HG03469 (cell line): ENCODE data around the gene KAT6B.
"Not testable (repeated sequence)": the region's sequence is repeated elsewhere in the genome, so short reads cannot be mapped to it uniquely, and the experiment has no call there.

Source experiments
- ATAC-seq: cut with Tn5 transposase; IDR thresholded peaks from one replicate; pipeline ENCODE4 v1.9.1; 2021; ENCODE audit warnings: mild to moderate bottlenecking, moderate library complexity, moderate number of reproducible peaks; ENCODE audit not compliant: unreplicated experiment

KAT6B gene

GRCh38 chr10:75032119-75032518, 205.7 kb downstream of the KAT6B start:
- no peak for ATAC-seq

- ATAC-seq = no peak
These were observed 206.4 kb downstream of the KAT6B start for GRCh38 chr10:75032813-75033212.

- ATAC-seq = no peak
These were observed 207.2 kb downstream of the KAT6B start for GRCh38 chr10:75033399-75034130.

- ATAC-seq = no peak
These were observed 207.7 kb downstream of the KAT6B start for GRCh38 chr10:75034131-75034512.

- ATAC-seq = no peak
These were observed 208.4 kb downstream of the KAT6B start for GRCh38 chr10:75034714-75035258.

- no peak for ATAC-seq
These were observed 209.7 kb downstream of the KAT6B start for GRCh38 chr10:75035975-75036708.

GRCh38 chr10:75037171-75038153, 211.1 kb downstream of the KAT6B start:
- ATAC-seq = no peak

GRCh38 chr10:75038335-75038734, 211.9 kb downstream of the KAT6B start:
- no peak for ATAC-seq

- no peak for ATAC-seq
These were observed 214.2 kb downstream of the KAT6B start for GRCh38 chr10:75040576-75040975.

GRCh38 chr10:75042292-75042974, 216.0 kb downstream of the KAT6B start:
- no peak for ATAC-seq

- ATAC-seq = no peak
These were observed 217.1 kb downstream of the KAT6B start for GRCh38 chr10:75043256-75044131.

GRCh38 chr10:75048669-75049098, 222.3 kb downstream of the KAT6B start:
- ATAC-seq = no peak

GRCh38 chr10:75049316-75050148, 223.1 kb downstream of the KAT6B start:
- ATAC-seq = no peak

GRCh38 chr10:75050149-75050919, 223.9 kb downstream of the KAT6B start:
- ATAC-seq = no peak

- ATAC-seq = no peak
These were observed 224.9 kb downstream of the KAT6B start for GRCh38 chr10:75051308-75051707.

GRCh38 chr10:75055896-75056406, 229.6 kb downstream of the KAT6B start:
- not testable (repeated sequence) for ATAC-seq

GRCh38 chr10:75057680-75058079, 231.3 kb downstream of the KAT6B start:
- no peak for ATAC-seq
